ENCODE data around the gene TMEM156.

DNA sequence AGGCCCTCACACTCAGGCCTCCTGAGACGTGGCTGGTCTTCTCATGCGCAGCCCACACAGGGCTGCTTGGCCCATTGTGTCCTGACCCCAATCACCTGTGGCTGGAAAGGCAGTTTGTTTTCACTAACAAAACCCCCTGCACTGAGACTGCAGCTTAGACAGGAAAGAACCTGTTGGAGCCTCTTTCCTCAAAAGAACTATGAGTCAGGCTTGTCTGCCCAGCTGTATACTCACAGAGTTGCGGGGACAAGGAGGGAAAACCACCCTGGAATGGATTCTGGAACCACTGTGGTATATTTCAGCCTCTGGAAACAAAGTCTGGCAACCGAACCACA is 5.2 kb upstream of the TMEM156 start:
- TF ChIP-seq, protein P1, sequence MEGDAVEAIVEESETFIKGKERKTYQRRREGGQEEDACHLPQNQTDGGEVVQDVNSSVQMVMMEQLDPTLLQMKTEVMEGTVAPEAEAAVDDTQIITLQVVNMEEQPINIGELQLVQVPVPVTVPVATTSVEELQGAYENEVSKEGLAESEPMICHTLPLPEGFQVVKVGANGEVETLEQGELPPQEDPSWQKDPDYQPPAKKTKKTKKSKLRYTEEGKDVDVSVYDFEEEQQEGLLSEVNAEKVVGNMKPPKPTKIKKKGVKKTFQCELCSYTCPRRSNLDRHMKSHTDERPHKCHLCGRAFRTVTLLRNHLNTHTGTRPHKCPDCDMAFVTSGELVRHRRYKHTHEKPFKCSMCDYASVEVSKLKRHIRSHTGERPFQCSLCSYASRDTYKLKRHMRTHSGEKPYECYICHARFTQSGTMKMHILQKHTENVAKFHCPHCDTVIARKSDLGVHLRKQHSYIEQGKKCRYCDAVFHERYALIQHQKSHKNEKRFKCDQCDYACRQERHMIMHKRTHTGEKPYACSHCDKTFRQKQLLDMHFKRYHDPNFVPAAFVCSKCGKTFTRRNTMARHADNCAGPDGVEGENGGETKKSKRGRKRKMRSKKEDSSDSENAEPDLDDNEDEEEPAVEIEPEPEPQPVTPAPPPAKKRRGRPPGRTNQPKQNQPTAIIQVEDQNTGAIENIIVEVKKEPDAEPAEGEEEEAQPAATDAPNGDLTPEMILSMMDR (conservative IDR thresholded peaks at IDR 0.05 in 1 of 2, IDR thresholded peaks at IDR 0.05 in 1 of 2; ENCODE audit: extremely low read depth in 1 of 2, insufficient read depth in 1 of 2, low read depth in 1 of 2, low read length in 2 of 2), result no peak
- no peak for TF ChIP-seq EZH2 (IDR thresholded peaks at IDR 0.05; ENCODE audit: borderline replicate concordance, low read length)

All from mammary epithelial cell (primary cell).